ENCODE results near the gene ZNF500.

GRCh38 chr16:4709481-4709880 lies 57.5 kb downstream of the ZNF500 start:
- TF ChIP-seq, protein P1, sequence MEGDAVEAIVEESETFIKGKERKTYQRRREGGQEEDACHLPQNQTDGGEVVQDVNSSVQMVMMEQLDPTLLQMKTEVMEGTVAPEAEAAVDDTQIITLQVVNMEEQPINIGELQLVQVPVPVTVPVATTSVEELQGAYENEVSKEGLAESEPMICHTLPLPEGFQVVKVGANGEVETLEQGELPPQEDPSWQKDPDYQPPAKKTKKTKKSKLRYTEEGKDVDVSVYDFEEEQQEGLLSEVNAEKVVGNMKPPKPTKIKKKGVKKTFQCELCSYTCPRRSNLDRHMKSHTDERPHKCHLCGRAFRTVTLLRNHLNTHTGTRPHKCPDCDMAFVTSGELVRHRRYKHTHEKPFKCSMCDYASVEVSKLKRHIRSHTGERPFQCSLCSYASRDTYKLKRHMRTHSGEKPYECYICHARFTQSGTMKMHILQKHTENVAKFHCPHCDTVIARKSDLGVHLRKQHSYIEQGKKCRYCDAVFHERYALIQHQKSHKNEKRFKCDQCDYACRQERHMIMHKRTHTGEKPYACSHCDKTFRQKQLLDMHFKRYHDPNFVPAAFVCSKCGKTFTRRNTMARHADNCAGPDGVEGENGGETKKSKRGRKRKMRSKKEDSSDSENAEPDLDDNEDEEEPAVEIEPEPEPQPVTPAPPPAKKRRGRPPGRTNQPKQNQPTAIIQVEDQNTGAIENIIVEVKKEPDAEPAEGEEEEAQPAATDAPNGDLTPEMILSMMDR (tag by site-specific recombination; IDR thresholded peaks at IDR 0.05) = no peak
- no peak for TF ChIP-seq ZNF596 (tag by site-specific recombination; IDR thresholded peaks at IDR 0.05)
- TF ChIP-seq PRDM2 (tag by site-specific recombination; IDR thresholded peaks at IDR 0.05; ENCODE audit: borderline replicate concordance) = no peak
- TF ChIP-seq, protein P2, sequence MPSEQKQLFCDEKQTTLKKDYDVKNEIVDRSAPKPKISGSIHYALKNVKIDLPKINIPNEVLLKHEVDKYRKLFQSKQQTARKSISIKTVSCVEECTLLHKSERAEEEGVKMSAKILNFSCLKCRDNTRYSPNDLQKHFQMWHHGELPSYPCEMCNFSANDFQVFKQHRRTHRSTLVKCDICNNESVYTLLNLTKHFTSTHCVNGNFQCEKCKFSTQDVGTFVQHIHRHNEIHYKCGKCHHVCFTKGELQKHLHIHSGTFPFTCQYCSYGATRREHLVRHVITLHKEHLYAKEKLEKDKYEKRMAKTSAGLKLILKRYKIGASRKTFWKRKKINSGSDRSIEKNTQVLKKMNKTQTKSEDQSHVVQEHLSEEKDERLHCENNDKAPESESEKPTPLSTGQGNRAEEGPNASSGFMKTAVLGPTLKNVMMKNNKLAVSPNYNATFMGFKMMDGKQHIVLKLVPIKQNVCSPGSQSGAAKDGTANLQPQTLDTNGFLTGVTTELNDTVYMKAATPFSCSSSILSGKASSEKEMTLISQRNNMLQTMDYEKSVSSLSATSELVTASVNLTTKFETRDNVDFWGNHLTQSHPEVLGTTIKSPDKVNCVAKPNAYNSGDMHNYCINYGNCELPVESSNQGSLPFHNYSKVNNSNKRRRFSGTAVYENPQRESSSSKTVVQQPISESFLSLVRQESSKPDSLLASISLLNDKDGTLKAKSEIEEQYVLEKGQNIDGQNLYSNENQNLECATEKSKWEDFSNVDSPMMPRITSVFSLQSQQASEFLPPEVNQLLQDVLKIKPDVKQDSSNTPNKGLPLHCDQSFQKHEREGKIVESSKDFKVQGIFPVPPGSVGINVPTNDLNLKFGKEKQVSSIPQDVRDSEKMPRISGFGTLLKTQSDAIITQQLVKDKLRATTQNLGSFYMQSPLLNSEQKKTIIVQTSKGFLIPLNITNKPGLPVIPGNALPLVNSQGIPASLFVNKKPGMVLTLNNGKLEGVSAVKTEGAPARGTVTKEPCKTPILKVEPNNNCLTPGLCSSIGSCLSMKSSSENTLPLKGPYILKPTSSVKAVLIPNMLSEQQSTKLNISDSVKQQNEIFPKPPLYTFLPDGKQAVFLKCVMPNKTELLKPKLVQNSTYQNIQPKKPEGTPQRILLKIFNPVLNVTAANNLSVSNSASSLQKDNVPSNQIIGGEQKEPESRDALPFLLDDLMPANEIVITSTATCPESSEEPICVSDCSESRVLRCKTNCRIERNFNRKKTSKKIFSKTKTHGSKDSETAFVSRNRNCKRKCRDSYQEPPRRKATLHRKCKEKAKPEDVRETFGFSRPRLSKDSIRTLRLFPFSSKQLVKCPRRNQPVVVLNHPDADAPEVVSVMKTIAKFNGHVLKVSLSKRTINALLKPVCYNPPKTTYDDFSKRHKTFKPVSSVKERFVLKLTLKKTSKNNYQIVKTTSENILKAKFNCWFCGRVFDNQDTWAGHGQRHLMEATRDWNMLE (tag by site-specific recombination; conservative IDR thresholded peaks at IDR 0.05; ENCODE audit: low read depth) = no peak

Measured in HEK293 (cell line).